NCI-H2227 (cell line): ENCODE measurements around the gene PPM1G.

Experiments used
- DNase-seq: peaks from one replicate; lab custom pipeline; 2025; ENCODE audit not compliant: unreplicated experiment; lab: John Stamatoyannopoulos, UW

PPM1G gene

GRCh38 chr2:27336173-27336572 lies 73.2 kb downstream of the PPM1G start:
- no peak for DNase-seq

- no peak for DNase-seq
Measured at GRCh38 chr2:27335311-27335710, 74.1 kb downstream of the PPM1G start.
